Mucosa of gallbladder (tissue), 1 donor: ENCODE results near the gene ZNF319. TPM values are rescaled to one million over a fixed set of nuclear protein-coding genes. Genes with fewer than 3 reads are reported as not detected.

ENCODE experiments used
- DNase-seq: peaks from one replicate; pipeline ENCODE4 v3.0.0-alpha.2; 2020; ENCODE audit warnings: low spot score
- total RNA-seq: library from RNA; stranded (reverse); gene quantifications from one replicate; pipeline ENCODE4 v1.2.1, GENCODE V29; 2021
- donor health status: DM: no; HTN: no; CAD: no.

ZNF319 gene
- total RNA-seq, 1 donor from 2014 or later, result 12.1 TPM

DNA sequence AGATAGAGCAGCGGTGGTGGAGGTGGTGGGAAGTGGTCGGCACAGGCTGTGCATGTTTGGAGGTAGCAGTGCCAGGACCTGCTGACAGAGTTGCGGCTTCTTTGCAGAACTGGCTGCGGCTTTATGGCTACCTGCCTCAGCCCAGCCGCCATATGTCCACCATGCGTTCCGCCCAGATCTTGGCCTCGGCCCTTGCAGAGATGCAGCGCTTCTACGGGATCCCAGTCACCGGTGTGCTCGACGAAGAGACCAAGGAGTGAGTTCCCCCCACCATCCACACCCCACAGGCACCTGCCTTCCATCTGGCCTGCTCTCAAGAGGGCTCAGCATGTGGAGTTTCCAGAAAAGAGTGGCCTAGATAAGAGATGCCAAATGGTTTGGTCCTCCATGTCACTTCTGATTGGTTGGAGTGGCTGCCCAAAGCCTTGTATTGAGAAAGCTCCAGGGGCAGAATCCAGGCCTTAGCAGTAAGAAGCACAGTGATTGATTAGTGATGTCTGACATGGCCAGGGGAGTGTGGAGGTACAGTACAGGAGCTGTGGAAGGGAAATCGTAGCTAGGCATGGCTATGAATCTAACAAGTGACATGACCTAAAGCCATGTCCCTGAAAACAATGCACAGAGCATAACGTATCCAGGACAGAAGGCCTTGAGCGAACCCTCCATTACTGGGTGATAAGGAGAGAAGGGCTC, 37.0 kb upstream of the ZNF319 start:
- no peak for DNase-seq

DNA sequence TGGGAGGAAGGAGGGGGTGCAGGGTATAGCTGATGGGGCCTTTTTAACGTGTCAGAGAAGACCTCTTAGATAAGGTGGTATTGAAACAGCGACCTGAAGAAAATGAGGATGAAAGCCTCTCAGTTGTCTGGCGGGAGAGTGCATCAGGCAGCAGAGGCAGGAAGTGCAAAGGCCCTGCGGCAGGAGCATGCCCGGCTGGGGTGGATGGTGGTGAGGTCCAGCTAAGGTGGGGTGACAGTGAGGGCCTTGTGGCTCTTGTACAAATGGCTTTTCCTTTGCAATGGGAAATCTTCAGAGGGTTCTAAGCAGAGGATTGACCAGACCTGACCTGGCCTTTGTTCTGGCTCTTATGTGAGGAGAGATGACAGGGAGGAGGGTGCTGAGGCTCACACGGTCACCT, 36.5 kb upstream of the ZNF319 start:
- no peak for DNase-seq

DNA sequence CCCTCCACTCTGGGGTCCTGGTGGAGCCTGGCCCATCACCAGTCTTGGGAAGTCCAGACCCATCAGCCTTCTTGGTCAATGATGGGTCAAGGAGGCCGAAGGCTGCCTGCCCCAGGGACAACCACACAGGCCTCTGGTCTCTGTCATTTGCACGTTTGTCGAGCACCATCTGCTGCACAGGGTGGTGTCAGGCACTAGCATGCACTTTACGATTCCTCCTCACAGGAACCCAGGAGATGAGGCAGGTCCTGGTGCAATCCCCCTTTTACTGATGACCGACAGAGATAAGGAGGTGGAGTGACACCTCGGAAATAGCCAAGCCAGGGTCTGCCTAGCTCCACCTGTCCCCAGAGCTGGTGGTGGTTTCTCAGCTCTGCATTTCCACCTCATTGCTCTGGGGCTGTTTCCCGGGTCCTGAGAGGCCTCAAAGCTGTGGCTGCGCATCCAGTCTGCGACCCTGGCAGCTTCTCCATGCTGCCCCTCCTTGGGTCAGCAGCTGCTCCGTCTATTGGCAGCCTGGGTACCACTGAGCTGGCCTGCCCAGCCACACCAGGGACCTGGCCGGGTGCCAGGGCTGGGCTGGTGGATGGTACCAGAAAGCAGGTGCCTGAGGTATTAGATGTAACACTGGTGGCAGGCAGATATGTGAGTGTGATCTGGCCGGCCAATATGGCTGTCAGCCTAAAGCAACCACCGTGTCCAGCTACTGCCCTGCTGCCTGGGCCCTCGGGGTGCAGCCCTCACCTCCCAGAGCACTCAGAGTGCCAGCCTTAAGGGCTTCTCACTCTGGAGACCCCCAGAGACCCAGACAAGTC, 35.1 kb upstream of the ZNF319 start:
- no peak for DNase-seq

DNA sequence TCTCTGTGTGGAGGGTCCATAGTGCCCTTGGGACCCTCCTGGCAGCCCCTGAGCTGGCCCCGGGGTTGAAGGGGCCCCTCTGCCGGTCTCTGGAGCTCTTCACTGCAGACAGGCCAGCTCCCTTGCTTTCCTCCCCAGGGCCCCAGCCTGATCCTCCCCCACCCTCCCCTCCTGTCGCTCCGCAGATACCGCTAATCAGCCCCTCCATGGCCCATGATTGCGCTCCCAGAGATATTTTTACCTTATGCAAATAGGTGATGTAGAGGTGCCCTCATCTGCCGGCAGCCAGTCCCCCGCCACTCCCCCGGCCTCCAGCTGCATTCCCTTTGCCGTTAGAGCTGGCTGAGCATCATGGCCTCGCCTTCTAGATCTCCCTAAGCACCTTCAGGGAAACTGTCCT, 34.3 kb upstream of the ZNF319 start:
- no peak for DNase-seq

DNA sequence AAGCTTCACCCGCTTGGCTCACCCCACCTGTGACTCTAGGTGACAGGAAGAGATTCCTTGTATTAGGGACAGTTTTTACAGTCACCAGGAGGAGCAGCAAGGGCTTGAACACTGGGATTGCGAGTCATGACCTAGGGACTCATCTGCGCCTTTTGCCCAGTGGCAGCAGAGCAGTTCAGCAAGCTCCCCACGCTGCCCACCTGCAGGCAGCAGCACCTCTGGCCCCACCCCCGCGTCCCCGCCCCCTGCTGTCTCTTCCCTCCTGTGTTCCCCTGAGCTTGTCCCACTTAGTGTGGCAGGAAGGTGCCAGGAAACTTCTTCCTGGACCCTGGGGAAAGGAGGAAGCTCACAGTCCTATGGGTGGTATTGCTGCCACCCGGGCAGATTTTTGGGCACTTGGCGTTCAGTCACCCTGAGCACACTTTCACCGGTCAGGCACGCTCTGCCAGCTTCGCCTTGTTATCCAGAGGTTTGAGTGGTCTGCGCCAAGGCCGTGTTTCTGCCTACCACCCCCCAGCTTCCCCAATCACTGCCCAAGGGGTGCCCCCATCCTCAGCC, 33.7 kb upstream of the ZNF319 start:
- DNase-seq, result no peak

DNA sequence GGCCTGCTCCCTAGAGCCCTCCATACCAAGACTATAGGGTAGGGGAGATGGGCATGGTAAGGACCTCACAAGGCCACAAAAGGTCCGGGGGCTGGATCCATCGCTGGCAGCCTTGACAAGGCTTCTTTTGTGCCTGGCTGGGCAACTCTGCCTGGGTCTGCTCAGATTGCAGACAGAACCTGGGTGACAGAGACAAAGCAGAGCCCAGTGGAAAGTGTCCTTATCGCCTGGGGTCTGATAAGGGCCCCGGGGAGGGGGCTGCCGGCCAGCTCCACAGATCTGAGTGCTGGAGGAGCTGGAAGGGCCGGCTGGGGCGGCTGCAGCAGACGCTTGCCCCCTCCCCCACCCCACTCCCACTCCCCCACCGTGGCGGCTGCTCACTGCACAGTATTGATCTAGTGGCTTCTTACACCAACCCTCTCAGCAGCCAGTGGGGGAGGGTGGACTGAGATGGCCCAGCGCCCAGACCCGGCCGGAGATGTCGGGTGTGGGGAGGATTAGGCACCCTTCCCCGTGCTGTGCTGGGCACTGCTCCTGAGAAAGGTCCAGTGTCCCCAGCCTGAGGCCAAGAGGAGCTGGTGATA, 32.3 kb upstream of the ZNF319 start:
- peak; percentile 83 for DNase-seq

DNA sequence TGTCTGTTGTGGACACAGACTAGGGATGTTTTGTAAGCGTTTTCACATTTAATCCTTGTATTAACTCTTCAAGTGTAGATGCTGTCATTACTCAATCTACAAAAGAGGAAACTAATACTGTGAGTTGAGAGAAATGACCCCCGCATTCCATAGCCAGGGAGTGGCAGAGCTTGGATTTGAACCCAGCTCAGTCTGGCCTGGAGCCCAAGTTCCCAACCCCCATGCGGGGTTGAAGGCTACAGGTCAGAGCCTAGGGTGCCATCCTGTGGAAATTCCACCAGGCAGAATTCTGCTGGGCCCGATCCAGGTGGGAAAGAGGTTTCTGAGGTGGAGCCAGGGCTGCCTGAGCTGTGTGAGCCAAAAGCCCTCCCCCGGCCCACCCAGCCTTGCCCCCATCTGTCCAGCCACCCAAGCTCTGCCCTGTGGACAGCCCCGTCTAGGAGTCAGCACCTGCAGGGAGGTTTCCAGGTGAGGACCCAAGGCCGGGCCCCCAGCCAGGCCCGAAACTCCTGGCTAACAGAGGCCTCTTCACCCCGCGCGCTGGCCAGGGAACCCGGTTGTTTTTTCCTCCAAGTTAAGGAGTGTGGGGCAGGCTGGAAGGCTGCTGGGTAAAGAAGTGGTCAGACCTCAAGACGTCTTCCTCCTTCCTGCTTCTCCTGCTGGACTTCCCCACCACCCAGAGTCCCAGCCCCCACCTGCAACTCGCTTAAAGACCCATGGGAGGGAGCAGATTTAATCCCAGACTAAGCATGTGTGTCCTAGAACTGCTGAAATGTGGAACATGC, 30.7 kb upstream of the ZNF319 start:
- no peak for DNase-seq

DNA sequence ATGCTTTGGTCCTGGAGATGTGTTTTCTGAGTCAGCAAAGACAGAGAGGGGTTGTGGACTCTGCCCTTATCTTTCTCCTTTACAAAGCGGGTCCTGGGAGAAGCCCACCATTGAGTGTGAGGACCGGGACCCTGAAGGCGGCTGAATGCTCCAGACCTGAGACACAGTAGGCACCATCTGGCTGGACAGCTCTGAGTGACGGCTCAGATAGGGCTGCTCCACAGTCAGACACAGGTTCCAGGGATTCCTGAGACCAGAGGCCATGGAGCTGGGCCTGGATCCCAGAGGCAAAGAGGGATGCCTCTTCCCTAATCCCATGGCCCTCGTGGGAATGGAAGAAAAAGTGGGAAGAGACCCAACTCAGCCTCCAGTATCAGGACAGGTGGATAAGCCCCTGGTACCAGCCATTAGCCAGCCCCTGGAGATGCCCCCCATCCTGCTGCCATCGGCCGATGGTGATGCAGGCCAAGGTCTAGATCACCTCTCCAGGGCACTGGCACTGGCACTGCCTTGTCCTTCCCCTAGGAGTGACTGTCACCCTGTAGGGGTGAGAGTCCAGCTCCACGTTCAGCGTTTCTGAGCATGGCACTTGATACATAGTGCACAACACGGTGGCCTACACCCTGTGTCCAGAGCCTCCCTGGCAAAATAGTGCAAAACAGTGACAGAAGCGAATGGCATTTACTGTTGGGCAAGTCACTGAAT, 29.8 kb upstream of the ZNF319 start:
- DNase-seq, result no peak

DNA sequence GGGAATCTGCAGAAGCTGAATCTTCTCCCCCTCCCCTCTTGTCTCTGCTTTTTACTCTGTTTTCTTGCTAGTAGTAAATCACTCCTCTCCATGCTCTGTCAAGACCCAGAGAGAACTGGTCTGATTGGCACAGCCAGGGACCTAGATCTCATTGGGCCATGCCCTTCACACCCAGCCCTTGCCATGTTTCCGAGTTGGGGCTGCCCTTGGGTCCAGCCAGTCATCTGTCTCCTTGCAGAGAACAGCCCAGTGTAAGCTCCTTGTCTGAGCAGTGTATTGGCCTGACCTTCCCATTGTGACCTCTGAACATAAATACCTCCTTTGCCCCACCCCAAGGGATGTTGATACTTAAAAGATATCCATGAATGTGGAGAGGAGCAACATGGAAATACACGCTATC, 28.9 kb upstream of the ZNF319 start:
- no peak for DNase-seq

DNA sequence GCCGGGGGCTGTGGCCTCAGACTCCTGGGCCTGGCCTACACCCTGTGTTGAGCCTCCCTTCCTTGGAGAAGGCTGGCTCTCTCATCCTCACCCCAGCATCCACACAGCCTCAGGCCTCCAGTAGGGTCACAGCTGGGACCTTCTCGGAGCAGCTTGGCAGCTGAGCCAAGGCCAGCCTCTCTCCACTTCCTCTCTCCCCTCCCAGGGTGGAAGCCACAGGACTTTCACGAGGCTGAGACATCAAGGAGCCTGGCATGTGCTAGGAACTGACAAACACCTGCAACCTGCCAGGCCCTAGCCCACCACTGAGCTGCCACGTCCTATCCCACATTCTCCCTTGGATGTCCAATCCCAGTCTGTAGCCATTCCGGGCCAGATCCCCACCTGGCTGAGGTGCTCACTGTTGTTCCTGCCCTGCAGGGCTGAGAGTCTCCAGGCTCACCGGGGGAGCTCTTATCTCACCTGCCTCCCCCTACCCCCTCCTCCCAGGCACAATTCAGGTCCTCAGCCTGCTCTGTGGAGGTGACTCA, 28.1 kb upstream of the ZNF319 start:
- DNase-seq, result no peak

DNA sequence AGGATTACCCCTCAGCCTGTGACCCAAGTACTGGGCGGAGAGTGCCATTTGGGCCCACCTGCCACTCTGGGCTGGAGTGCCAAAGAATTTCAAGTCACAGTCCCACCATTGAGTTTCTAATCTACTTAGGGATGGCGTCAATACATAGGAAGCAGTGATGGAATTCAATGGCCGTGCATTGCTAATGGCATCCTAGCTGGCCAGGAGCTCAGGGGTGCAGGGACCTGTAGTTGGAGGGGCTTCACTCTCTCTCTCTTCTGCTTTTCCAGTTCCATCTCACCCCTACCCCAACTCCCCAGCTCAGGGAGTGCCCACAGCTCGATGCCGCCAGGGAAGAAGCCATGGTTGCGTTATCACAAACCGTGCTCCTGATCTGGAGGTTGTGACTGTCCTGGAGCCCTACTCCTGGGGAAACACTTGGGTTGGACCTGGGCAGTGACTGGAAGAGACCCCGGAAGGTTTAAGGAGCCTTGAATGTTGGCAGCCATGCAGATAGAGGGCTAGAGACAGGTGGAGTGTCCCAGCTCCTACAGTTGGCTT, 27.5 kb upstream of the ZNF319 start:
- no peak for DNase-seq

DNA sequence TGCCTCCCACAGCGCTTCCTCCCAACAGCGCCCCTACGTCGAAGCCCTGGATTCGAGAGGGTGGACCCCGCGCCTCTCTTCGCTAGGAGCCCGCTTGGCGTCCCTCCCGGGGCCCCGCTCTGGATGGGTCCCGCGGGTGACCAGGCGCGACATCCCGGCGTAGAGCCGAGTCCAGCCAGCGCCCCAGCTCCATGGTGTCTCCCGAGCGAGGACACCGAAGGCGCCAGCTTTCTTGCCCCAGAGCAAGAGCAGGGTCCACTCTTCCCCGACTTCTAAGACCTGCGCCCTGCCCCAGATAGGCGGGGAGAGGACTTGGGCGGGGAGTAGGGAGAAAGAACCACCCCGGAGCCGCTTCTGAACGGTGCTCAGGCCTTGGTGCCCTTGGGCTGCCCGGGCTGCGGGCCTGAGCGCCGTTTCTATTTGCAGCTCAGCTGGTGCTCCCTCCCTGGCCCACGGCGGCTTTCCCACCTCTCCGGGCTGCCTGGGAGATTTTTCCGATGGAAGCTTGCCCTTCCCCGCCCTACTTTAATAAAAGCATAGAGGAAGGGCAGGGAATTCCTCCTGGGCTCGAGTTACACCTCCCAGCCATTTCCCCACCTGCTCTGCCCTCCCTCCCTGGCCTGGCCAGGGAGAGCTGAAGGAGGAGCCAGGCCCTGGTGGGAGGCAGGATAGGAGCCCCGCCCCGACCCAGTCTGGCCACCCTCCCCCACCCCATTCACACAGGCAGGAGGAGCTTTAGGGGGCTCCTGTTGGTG, 26.9 kb upstream of the ZNF319 start:
- DNase-seq, result no peak

DNA sequence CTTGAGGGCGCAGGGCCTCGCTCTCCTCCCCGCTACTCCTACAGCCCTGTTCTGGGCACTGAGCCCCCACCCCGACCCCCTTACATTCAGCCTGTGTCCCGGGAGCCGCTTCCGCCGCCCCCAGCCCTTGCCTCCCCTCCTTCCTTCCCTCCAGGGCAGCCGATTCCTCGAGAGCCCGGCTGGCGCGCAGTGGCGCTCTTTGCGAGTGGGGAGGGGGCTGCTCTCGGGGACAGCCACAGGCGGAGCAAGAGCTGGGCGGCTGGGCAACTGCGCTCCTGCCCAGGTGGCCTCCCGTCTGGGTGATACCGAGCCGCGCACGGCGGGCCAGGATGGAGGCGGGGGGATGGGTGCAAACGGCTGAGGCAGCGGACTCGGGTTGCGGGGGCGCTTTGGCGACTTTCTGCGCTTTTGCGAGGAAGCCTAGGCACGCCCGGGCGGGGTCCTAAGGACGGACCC, 26.3 kb upstream of the ZNF319 start:
- no peak for DNase-seq

DNA sequence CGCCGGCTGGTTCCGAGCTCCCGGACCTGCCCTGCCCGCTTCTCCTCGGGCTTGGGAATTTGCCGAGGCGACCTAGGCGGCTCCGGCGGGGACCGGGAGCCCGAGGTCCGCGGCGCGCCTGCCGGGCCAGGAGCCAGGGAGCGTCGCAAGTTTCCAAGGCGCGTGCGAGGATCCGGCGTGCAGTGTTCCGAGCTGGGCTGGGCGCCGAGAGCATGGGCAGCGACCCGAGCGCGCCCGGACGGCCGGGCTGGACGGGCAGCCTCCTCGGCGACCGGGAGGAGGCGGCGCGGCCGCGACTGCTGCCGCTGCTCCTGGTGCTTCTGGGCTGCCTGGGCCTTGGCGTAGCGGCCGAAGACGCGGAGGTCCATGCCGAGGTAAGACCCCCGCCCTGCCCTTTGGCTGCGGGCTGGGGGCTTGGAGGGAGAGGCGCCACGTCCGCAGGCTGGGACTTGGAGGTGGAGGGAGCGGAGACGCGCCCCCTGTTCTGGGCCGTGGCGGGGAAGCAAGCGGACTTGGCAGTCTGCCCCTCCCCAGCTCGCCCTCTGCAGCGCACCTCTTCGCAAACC, 25.8 kb upstream of the ZNF319 start:
- no peak for DNase-seq

DNA sequence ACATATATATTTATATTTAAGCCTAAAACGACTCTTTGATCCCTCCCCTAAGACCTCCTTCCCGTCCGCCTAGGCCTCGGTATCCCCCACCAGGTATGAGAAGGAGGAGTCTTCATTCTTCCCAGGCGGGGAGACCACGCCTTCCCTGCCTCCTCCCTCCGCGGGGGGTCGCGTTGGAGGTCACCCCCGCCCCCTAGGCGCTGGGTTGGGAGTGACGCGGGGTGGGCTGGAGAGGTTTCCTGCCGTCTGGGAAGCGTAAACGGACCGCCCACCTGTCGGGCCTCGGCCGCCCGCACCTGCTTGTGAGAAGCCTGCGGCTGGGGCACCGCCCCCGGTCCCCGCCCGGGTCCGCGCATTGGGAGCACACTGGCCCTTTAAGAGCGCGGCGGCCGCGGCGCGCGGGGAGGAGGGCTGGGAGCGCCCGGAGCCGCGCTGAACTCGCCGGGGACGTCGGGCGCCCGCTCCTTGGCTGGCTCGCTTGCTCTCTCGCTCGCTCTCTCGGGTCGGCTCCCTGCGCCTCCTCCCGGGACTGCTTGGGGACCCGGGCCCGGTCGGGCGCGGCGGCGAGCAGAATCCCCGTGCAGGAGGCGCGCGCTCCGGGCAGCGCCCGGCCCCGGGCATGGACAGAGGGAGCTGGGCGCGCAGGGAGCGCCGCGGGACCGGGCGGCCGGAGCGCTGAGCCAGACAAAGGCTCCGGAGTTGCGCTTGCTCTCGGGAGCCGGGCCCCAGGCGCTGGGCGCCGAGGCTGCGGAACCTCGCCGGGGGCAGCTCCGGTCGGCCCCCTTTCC, 25.1 kb upstream of the ZNF319 start, which contains the start of gene MMP15:
TSS of gene MMP15 (plus strand) at position 404 of the 788 bp plus-strand sequence. CDS start 597 bp downstream, outside the sequence.
- DNase-seq, result peak; percentile 88

DNA sequence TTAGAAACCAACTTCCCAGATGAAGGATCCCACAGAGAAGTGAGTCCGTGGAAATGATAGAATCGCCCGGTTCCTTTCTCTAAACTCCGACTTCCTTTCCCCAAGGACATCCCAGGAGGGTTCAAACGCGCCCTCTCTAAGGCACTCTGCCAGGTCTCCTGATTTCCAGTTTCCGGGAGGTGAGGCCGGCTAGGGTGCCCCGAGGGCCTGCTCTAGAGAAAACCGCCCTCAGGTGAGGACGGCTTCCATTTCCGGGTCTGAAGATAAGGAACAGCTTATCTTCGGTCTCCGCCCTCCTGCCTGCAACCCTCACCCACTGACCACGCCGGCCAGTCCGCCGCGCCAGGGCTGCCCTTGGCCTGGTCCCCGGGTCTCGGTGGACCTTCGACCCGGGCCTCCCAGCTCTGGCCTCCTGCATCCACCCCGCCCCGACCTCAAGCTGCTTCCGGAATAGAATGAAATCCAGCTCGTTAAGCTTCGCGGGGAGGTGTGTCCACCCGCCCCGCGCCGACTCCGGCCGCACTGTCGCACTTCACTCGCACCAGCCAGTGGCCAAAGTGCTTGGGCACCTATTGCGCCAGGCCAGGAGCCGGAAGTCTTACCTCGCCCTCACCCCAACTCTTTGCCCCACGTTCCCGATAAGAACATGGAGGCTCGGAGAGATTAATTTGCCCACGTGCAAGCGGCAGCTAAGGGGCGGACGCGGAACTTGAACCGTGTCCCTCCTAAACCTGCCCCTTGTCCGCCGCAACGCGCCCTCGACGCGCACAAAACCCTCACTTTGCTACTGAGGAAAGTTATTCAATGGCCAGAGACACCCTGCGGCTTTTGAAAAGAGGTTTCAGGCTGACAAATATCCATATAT, 24.2 kb upstream of the ZNF319 start:
- DNase-seq, result peak; percentile 77

DNA sequence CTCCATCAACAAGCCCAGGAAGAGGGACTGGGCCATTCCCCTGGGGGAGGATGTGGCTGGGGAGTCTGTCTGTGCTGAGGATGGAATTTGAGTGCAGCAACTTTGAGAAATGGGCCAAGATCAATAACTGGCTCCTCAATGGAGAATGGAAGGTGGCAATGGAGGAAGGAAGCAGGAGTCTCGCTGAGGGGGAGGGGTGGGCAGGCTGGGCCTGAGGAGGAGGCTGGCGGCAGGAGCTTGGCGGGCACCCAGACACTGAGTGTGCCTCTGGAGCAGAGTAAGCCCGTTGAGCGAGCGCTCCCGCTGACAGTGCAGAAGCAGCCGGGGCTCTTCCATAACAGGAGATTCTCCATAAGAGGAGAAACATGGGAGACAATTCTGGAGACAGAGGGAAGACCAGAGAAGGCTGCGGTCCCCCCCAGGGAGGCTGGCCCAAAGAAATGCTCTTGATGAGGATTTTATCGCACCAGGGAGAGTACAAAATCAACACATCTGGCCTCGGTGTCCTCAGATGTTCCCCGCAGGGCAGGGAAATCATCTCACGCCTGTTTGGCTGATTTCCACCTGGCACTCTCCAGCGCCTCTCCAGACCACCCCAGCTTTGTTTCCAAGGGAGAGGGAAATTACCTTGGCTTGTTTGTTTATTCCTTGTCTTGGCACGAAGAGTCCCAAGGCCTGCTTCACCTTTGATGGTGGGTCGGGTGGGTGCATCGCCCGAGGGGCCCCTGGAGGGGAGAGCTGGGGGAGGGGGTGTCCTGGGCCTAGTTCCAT, 22.3 kb upstream of the ZNF319 start:
- peak; percentile 91 for DNase-seq
